Measurements from ENCODE around the gene PPM1A. TPM values are rescaled to one million over a fixed set of nuclear protein-coding genes. Genes with fewer than 3 reads are reported as not detected.

PPM1A gene
- total and polyA plus RNA-seq, 2 experiments from 2014 or later: 29.8 to 34.1 TPM

DNA sequence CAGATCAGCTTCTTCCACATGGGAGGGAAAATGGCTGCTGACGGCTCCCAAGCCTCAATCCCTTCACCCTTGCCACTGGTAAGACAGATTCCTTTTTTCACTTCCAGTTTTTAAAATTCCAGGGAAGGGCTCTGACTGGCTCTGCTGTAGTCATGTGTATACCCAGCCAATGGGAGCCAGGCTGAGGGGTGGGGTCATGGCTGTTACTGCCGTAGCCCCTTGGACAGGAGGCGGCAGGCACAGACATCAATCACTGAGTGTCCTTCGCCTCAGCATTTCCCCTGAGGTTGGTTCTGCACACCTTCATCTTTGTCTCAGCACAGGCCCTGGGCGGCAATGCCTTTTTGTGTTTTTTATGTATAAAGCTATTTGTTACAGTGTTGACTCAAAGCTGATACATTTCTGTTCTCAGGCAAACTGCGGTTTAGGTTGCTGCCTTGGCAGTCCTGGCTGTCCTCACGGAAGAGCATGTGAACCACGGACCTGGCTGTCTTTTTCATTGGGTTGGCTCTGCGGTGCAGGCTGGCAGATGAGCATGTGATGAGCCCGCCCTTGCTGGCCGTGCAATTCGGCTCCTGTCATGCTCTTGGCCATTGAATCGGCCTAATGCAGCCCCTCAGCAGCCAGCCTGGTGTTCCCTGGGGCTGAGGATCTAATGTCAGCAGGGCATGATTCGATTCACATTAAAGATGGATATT, 74.3 kb downstream of the PPM1A start:
- Histone ChIP-seq H3K36me3 (ENCODE audit: insufficient read depth) (no peaks in the 10 kb centered on the region), H3F3A (replicated peaks; ENCODE audit: low read depth) (peaks cover 9% of the 10 kb centered on the region; the same call in 1 of the 2 replicates), H2AFZ (peak overlapping the region; percentile 67; the same call in 1 of the 2 replicates), H3K4me1 (ENCODE audit: insufficient read depth) (peaks cover 26% of the 10 kb centered on the region), H3K27me3 (ENCODE audit: insufficient read depth) (peaks cover 4% of the 10 kb centered on the region; the same call in 1 of the 2 replicates), H3K4me2 (no peak overlapping the region), H3K9me2 (ENCODE audit: insufficient read depth) (peaks cover 7% of the 10 kb centered on the region; the same call in 1 of the 2 replicates), H4K20me1 (replicated peaks; ENCODE audit: insufficient read depth) (no peaks in the 10 kb centered on the region), H3K27ac (ENCODE audit: low read depth) (no peak overlapping the region), H3K79me2 (replicated peaks; ENCODE audit: insufficient read depth) (no peaks in the 10 kb centered on the region), H3K4me3 (no peak overlapping the region)
- Mint-ChIP-seq H3K9me3 (peaks cover 20% of the 10 kb centered on the region), H3K4me1 (peaks cover 39% of the 10 kb centered on the region), H3K27ac (no peak overlapping the region), H3K36me3 (ENCODE audit: low read depth) (peaks cover 22% of the 10 kb centered on the region), H3K4me3 (no peak overlapping the region), H3K27me3 (ENCODE audit: insufficient read depth, low read depth, poor library complexity) (peaks cover 8% of the 10 kb centered on the region)
- ATAC-seq (no peak; the same call in 2 of the 3 replicates), DNase-seq (ENCODE audit: low spot score) (no peak)
- TF ChIP-seq CTCF (conservative IDR thresholded peaks at IDR 0.05; ENCODE audit: low read depth in 2 of 2) (no peak), ETS1 (IDR thresholded peaks at IDR 0.05) (no peak), EZH2 (IDR thresholded peaks at IDR 0.05; ENCODE audit: low read depth, unreplicated experiment) (no peak), EZH2phosphoT487 (IDR thresholded peaks at IDR 0.05; ENCODE audit: unreplicated experiment) (no peak), ZNF462 (CRISPR knock-in tag; IDR thresholded peaks at IDR 0.05) (no peak), POLR2AphosphoS5 (IDR thresholded peaks at IDR 0.05; ENCODE audit: low read depth) (no peak), ZNF331 (CRISPR knock-in tag; IDR thresholded peaks at IDR 0.05; ENCODE audit: low read depth) (no peak), CREB1 (CRISPR knock-in tag; IDR thresholded peaks at IDR 0.05; ENCODE audit: low read depth) (no peak), STAT1 (IDR thresholded peaks at IDR 0.05; ENCODE audit: unreplicated experiment) (no peak), NANOG (IDR thresholded peaks at IDR 0.05; ENCODE audit: borderline replicate concordance) (no peak), JUNB (IDR thresholded peaks at IDR 0.05; ENCODE audit: unreplicated experiment) (no peak), ZNF114 (CRISPR knock-in tag; IDR thresholded peaks at IDR 0.05) (no peak)
- TF ChIP-seq, protein P1, sequence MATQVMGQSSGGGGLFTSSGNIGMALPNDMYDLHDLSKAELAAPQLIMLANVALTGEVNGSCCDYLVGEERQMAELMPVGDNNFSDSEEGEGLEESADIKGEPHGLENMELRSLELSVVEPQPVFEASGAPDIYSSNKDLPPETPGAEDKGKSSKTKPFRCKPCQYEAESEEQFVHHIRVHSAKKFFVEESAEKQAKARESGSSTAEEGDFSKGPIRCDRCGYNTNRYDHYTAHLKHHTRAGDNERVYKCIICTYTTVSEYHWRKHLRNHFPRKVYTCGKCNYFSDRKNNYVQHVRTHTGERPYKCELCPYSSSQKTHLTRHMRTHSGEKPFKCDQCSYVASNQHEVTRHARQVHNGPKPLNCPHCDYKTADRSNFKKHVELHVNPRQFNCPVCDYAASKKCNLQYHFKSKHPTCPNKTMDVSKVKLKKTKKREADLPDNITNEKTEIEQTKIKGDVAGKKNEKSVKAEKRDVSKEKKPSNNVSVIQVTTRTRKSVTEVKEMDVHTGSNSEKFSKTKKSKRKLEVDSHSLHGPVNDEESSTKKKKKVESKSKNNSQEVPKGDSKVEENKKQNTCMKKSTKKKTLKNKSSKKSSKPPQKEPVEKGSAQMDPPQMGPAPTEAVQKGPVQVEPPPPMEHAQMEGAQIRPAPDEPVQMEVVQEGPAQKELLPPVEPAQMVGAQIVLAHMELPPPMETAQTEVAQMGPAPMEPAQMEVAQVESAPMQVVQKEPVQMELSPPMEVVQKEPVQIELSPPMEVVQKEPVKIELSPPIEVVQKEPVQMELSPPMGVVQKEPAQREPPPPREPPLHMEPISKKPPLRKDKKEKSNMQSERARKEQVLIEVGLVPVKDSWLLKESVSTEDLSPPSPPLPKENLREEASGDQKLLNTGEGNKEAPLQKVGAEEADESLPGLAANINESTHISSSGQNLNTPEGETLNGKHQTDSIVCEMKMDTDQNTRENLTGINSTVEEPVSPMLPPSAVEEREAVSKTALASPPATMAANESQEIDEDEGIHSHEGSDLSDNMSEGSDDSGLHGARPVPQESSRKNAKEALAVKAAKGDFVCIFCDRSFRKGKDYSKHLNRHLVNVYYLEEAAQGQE (IDR thresholded peaks at IDR 0.05; ENCODE audit: unreplicated experiment): no peak

Measured in GM23338 (cell line).